Left kidney (tissue), 2 donors: ENCODE data around the gene FHIT. TPM values are rescaled to one million over a fixed set of nuclear protein-coding genes. Genes with fewer than 3 reads are reported as not detected.

ENCODE experiments used
- DNase-seq: peaks from one replicate; pipeline ENCODE4 v3.0.0-alpha.2; 2013
- polyA plus RNA-seq: library from polyadenylated mRNA; unstranded; fragments of 120-200 nt; gene quantifications from one replicate; pipeline ENCODE4 v1.2.1, GENCODE V29; 2013; ENCODE audit not compliant: insufficient read length

FHIT gene
- polyA plus RNA-seq, 1 donor: 25.0 TPM

- DNase-seq: no peak
Observed at GRCh38 chr3:60102154-60102553, 1149.1 kb downstream of the FHIT start.

GRCh38 chr3:60101621-60102020, 1149.6 kb downstream of the FHIT start:
- DNase-seq: no peak

GRCh38 chr3:60096403-60096802, 1154.8 kb downstream of the FHIT start:
- DNase-seq: no peak

GRCh38 chr3:60095930-60096329, 1155.3 kb downstream of the FHIT start:
- DNase-seq: no peak

GRCh38 chr3:60095516-60095915, 1155.7 kb downstream of the FHIT start:
- no peak for DNase-seq

- no peak for DNase-seq
Observed at GRCh38 chr3:60094392-60094947, 1156.8 kb downstream of the FHIT start.

- no peak for DNase-seq
Observed at GRCh38 chr3:60090548-60090947, 1160.7 kb downstream of the FHIT start.

GRCh38 chr3:60086811-60087210, 1164.4 kb downstream of the FHIT start:
- DNase-seq: no peak

- no peak for DNase-seq
Observed at GRCh38 chr3:60085649-60086048, 1165.6 kb downstream of the FHIT start.

GRCh38 chr3:60081381-60082095, 1169.7 kb downstream of the FHIT start:
- DNase-seq: no peak

GRCh38 chr3:60080648-60081047, 1170.6 kb downstream of the FHIT start:
- no peak for DNase-seq

- no peak for DNase-seq
Observed at GRCh38 chr3:60079076-60079475, 1172.2 kb downstream of the FHIT start.

GRCh38 chr3:60076331-60076730, 1174.9 kb downstream of the FHIT start:
- no peak for DNase-seq

- DNase-seq: no peak
Observed at GRCh38 chr3:60073942-60074341, 1177.3 kb downstream of the FHIT start.

- DNase-seq: no peak
Observed at GRCh38 chr3:60073228-60073627, 1178.0 kb downstream of the FHIT start.

GRCh38 chr3:60070366-60070765, 1180.9 kb downstream of the FHIT start:
- no peak for DNase-seq

- DNase-seq: no peak
Observed at GRCh38 chr3:60065227-60065868, 1185.9 kb downstream of the FHIT start.

GRCh38 chr3:60064210-60065178, 1186.8 kb downstream of the FHIT start:
- no peak for DNase-seq

GRCh38 chr3:60056404-60056803, 1194.8 kb downstream of the FHIT start:
- no peak for DNase-seq

GRCh38 chr3:60055765-60056164, 1195.5 kb downstream of the FHIT start:
- DNase-seq: no peak

- no peak for DNase-seq
Observed at GRCh38 chr3:60053526-60054265, 1197.6 kb downstream of the FHIT start.

GRCh38 chr3:60048447-60048848, 1202.8 kb downstream of the FHIT start:
- no peak for DNase-seq
